Prostate gland (tissue), 2 donors: Measurements from ENCODE around the gene CILP2.

Source experiments
- CTCF ChIP-seq, 4 experiments: fragments of 200-600 bp in 2 of 4; fragments of 450-650 bp in 2 of 4; sonication (generic) in 2 of 4; IDR thresholded peaks; 1 replicate in 3 of 4; 2 replicates in 1 of 4; pipeline ENCODE4 v1.5.1; 2016 to 2019; ENCODE audit warnings: antibody characterized with exemption in 4 of 4, mild to moderate bottlenecking in 2 of 4, moderate library complexity in 2 of 4
- POLR2A ChIP-seq: fragments of 450-650 bp; IDR thresholded peaks from one replicate; pipeline ENCODE4 v1.6.1; 2016; ENCODE audit warnings: antibody characterized with exemption, mild to moderate bottlenecking

- TF ChIP-seq POLR2A: no peak
- TF ChIP-seq CTCF (IDR thresholded peaks at IDR 0.05): no peak
These were observed 49.7 kb downstream of the CILP2 start for GRCh38 chr19:19587771-19588170.
